OCI-LY1 (cell line): ENCODE results near the gene LEFTY1.

ENCODE experiments used
- EZH2 ChIP-seq: fragments of 200-600 bp; sonication (generic), shearing (Covaris generic); IDR thresholded peaks from 2 replicates; pipeline ENCODE4 v1.8.0; 2017; ENCODE audit warnings: borderline replicate concordance, mixed run types, mild to moderate bottlenecking, antibody characterized with exemption, low read length, moderate library complexity, mixed read lengths
- TF ChIP-seq, protein P1 (sequence below): fragments of 200-600 bp; sonication (generic), shearing (Covaris generic); IDR thresholded peaks from 2 replicates; pipeline ENCODE4 v1.5.1; 2017; ENCODE audit warnings: mild to moderate bottlenecking, antibody characterized with exemption, low read length, moderate library complexity, mixed read lengths

DNA sequence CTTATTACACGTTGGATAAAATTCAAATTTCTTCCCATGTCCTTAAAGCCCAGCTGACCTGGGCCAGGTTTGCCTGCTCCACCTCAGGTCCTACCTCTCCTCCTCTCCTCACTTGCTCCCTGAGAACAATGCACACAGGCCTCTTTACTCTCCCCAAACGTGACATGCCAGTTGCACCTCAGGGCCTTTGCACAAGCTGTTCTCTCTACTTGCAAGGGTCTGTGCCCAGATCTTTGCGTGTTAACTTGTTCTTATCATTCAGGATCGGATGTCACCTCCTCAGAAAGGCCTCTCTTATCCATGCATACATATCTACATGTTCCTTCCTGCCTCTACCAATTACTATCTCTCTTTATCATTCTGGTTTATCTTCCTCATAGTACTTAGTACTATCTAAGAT, 14.7 kb upstream of the LEFTY1 start:
- TF ChIP-seq, protein P1, sequence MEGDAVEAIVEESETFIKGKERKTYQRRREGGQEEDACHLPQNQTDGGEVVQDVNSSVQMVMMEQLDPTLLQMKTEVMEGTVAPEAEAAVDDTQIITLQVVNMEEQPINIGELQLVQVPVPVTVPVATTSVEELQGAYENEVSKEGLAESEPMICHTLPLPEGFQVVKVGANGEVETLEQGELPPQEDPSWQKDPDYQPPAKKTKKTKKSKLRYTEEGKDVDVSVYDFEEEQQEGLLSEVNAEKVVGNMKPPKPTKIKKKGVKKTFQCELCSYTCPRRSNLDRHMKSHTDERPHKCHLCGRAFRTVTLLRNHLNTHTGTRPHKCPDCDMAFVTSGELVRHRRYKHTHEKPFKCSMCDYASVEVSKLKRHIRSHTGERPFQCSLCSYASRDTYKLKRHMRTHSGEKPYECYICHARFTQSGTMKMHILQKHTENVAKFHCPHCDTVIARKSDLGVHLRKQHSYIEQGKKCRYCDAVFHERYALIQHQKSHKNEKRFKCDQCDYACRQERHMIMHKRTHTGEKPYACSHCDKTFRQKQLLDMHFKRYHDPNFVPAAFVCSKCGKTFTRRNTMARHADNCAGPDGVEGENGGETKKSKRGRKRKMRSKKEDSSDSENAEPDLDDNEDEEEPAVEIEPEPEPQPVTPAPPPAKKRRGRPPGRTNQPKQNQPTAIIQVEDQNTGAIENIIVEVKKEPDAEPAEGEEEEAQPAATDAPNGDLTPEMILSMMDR, result no peak
- no peak for TF ChIP-seq EZH2
